HG03354 (cell line): ENCODE results near the gene CLDN11.

ENCODE experiments used
- ATAC-seq: cut with Tn5 transposase; IDR thresholded peaks from one replicate; pipeline ENCODE4 v1.9.1; 2021; ENCODE audit warnings: mild to moderate bottlenecking; ENCODE audit not compliant: unreplicated experiment, poor library complexity, severe bottlenecking

Gene CLDN11

GRCh38 chr3:170425491-170426239, 7.0 kb downstream of the CLDN11 start:
- ATAC-seq = no peak

- no peak for ATAC-seq
Observed at GRCh38 chr3:170426240-170426797, 7.7 kb downstream of the CLDN11 start.

GRCh38 chr3:170428095-170428494, 9.4 kb downstream of the CLDN11 start:
- no peak for ATAC-seq

- no peak for ATAC-seq
Observed at GRCh38 chr3:170429050-170429449, 10.4 kb downstream of the CLDN11 start.

GRCh38 chr3:170431054-170431453, 12.4 kb downstream of the CLDN11 start:
- no peak for ATAC-seq

DNA sequence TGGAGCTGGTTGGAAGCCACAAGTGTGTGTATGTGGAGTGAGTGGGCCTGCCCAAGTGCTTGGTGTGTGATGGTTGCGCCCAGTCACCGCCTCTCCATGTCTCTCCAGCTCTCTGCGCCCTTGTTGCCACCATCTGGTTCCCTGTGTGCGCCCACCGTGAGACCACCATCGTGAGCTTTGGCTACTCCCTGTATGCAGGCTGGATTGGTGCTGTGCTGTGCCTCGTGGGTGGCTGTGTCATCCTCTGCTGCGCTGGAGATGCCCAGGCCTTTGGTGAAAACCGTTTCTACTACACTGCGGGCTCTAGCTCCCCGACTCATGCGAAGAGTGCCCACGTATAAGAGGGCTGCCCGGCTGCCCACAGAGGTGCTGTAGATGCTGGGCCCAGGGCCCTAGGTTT, 13.7 kb downstream of the CLDN11 start:
- no peak for ATAC-seq

GRCh38 chr3:170436697-170437096, 18.0 kb downstream of the CLDN11 start:
- ATAC-seq = no peak

DNA sequence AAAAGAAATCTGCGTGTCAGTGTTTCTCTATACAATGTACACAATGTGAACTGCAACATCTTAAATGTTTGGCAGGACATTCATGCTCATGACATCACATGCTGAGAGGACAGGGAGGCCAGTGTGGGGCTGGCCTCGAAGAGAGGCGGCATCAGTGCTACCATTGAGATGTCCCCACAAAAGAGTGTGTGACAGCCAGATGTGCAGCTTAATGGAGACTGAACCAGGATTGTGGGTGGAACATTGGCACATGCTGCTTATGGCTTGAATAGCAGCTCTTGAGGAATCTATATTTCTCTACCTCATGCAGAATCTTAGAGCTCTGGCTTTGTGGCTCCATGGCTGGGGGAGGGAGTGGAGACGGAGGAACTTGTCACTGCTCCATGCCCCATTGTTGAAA, 18.5 kb downstream of the CLDN11 start:
- ATAC-seq = no peak

GRCh38 chr3:170437696-170438407, 19.2 kb downstream of the CLDN11 start:
- no peak for ATAC-seq

DNA sequence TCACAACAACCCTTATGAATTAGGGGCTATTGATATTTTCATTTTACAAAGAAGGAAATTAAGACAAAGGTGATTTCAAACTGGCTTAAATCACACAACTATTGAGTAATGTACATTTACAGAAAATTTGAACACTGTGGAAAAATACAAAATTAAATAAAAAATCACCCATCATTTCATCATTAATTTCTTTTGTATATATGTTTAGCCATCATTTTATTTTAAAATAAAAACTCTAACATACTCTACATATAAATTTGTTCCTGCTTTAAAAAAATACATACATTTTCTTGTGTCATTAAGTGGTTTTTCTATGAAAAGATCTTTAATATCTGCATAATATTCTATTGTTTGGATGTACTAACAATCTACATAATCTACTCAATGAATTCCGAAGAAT, 20.2 kb downstream of the CLDN11 start:
- ATAC-seq = no peak

DNA sequence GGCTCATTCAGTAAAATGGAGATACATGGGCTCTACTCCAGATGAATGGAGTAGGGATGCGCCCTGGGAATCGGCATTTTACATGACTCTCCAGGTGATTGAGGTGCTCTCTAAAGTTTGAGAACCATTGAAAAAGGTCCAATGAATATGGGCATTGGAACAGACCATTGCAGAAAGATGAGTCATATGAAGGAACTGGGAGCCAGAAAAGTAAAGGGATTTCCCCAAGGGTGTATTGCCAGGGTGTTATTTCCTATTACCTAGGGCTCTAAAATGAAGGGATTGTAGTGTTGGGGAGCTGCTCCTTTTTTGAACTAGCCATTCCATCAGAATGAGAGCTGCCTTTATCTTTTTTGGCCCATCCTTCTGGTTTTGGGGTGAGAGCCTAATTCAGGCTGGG, 21.7 kb downstream of the CLDN11 start:
- no peak for ATAC-seq

- ATAC-seq = no peak
Observed at GRCh38 chr3:170441412-170441811, 22.7 kb downstream of the CLDN11 start.

- ATAC-seq = no peak
Observed at GRCh38 chr3:170442947-170443346, 24.3 kb downstream of the CLDN11 start.

- ATAC-seq = no peak
Observed at GRCh38 chr3:170443457-170443856, 24.8 kb downstream of the CLDN11 start.

- ATAC-seq = no peak
Observed at GRCh38 chr3:170448584-170448983, 29.9 kb downstream of the CLDN11 start.

DNA sequence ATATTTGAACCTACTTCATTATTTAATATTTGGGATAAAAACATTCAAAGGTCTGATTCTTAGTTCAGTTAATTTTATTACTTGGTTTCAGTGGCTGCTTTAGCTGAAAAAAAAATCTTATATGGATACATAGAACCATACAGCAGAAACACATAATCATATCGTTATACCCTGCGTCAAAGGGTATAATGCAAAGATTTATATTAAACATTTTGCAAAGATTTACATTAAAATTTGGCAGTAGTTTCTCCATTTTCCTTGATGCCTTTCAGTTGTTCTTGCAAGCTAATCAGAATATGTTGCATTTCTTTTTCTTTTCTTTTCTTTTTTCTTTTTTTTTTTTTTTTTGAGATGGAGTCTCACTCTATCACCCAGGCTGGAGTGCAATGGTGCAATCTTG, 31.4 kb downstream of the CLDN11 start:
- ATAC-seq = no peak

GRCh38 chr3:170454509-170454908, 35.8 kb downstream of the CLDN11 start:
- no peak for ATAC-seq

GRCh38 chr3:170458285-170458684, 39.6 kb downstream of the CLDN11 start:
- ATAC-seq = no peak

- ATAC-seq = no peak
Observed at GRCh38 chr3:170463011-170463410, 44.3 kb downstream of the CLDN11 start.

DNA sequence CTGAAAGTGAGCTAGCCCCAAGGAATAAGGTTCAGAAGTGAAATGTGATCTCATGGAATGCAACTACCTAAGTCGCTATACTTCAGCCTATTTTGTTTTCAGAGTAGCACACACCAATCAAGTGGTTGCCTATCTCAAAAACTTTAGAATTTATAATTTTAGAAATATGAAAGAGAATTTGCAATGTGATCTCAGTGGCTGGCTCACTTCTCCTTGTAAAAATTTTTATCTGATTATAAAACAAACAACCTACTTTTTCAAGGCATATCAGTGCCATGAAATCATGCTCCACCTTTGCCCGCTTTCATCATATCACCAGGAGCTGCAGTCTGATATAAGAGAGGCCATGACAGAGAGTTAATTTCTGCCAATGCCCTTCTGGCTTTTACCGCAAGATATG, 47.3 kb downstream of the CLDN11 start:
- ATAC-seq = no peak

DNA sequence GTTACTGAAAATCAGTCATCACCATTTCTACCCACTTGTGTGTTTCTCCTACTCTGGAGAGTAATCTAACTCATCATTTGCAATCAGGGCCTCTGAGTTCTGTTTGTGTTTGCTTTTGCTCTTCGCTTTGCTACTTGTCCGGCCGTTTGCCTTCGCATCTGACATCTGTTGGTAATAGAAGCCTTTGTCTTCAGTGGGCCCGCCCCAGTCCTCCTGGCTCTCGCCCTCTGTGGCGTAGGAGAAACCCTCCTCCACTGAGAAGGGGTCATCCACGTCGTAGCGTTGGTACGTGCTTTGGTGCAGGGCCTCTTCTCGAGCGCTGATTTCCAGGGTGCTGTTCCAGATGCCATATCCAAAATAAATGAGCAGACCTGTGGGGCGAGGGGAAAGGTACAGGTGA, 48.3 kb downstream of the CLDN11 start:
- ATAC-seq = no peak
